Measurements from ENCODE around the gene APOA1.
A peak's percentile ranks its signal among the peaks of the same experiment; 100 is the strongest.

The APOA1 gene

DNA sequence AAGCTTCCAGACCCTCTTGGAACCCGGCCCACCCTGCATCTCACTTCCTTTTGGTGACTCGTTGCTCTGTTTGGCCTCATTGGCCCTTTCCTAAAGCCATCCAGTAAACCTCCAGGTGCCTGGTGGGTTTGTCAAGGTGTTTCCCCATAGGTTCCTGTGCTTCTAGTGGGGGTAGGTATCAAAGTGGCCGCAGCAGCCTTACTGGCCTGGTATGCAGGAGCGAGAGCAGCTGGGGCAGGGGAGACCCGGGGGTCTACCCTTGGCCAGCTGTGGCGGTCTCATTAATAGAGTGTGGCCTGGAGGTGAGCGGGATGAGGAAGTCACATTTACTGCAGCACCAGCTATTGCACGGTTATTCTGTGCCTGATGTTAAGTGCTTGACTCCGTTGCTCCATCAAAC lies 18.4 kb downstream of the APOA1 start:
- Histone ChIP-seq H3K4me3 (ENCODE audit: low read depth in 1 of 2, low read length in 2 of 2) (no peak overlapping the region), H3K36me3 (ENCODE audit: insufficient read depth, low read length) (no peaks in the 10 kb centered on the region), H3K4me1 (ENCODE audit: insufficient read depth, low read length) (no peaks in the 10 kb centered on the region), H3K79me2 (ENCODE audit: insufficient read depth, low read length) (no peaks in the 10 kb centered on the region), H3K27me3 (ENCODE audit: insufficient read depth, low read length, poor library complexity) (peaks cover 3% of the 10 kb centered on the region), H3K9ac (ENCODE audit: low read depth, low read length) (no peak overlapping the region), H3K9me3 (ENCODE audit: insufficient read depth, low read length, severe bottlenecking) (no peaks in the 10 kb centered on the region), H3K27ac (ENCODE audit: low read length) (no peak overlapping the region), H4K20me1 (ENCODE audit: insufficient read depth, low read length) (no peaks in the 10 kb centered on the region), H3K4me2 (ENCODE audit: insufficient read depth, low read length) (no peak overlapping the region), H2AFZ (ENCODE audit: low read depth, low read length) (no peak overlapping the region)
- no peak for TF ChIP-seq CTCF (IDR thresholded peaks at IDR 0.05; ENCODE audit: borderline replicate concordance, extremely low read depth, low read length, poor library complexity, severe bottlenecking)
- TF ChIP-seq EZH2 (IDR thresholded peaks at IDR 0.05; ENCODE audit: borderline replicate concordance, low read depth, low read length, severe bottlenecking) = no peak
- DNase-seq (no peak), ATAC-seq (ENCODE audit: insufficient read depth, low read depth) (no peak)

GRCh38 chr11:116814502-116814901 lies 22.9 kb downstream of the APOA1 start:
- Histone ChIP-seq H3K36me3 (ENCODE audit: insufficient read depth, low read length) (no peaks in the 10 kb centered on the region), H3K9ac (ENCODE audit: low read depth, low read length) (no peak overlapping the region), H3K4me1 (ENCODE audit: insufficient read depth, low read length) (no peaks in the 10 kb centered on the region), H3K4me2 (ENCODE audit: insufficient read depth, low read length) (no peak overlapping the region), H3K27ac (ENCODE audit: low read length) (no peak overlapping the region), H3K9me3 (ENCODE audit: insufficient read depth, low read length, severe bottlenecking) (no peaks in the 10 kb centered on the region), H3K27me3 (ENCODE audit: insufficient read depth, low read length, poor library complexity) (peaks cover 3% of the 10 kb centered on the region), H3K4me3 (ENCODE audit: low read depth in 1 of 2, low read length in 2 of 2) (no peak overlapping the region), H2AFZ (ENCODE audit: low read depth, low read length) (no peak overlapping the region), H3K79me2 (ENCODE audit: insufficient read depth, low read length) (no peaks in the 10 kb centered on the region), H4K20me1 (ENCODE audit: insufficient read depth, low read length) (no peaks in the 10 kb centered on the region)
- no peak for DNase-seq
- ATAC-seq (ENCODE audit: insufficient read depth, low read depth) = no peak
- TF ChIP-seq EZH2 (IDR thresholded peaks at IDR 0.05; ENCODE audit: borderline replicate concordance, low read depth, low read length, severe bottlenecking) = no peak
- no peak for TF ChIP-seq CTCF (IDR thresholded peaks at IDR 0.05; ENCODE audit: borderline replicate concordance, extremely low read depth, low read length, poor library complexity, severe bottlenecking)

DNA sequence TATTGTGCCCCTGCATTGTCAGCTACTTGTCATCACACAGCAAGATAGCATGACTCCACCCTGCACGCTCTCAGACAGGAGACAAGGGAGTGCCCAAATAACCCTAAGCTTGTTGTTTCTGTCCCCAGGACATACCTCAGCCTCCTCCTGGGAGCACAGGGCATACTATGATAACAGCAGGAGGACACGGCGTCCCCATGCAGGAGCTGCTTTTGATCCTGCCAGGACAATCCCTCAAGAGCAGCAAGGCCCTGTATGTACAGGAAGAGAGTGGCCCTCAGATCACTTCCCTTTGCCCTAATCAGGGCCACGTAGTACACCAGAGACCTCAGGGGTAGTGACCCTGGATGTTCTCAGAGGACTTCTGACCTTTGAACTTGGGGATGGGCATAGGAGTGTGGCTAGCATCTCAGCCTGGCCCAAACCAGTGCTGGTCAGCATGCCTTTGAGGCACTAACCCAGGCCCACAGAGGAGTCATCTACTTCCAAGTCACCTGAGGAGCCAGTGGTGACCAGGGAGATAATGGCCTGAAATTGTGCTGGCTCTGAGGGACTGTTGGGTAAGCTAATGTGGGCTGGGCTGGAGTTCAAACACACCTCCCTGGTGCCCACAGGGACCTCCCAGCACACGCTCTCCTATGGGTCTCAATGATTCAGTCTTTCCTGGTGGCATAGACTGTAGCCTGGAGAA lies 23.5 kb downstream of the APOA1 start:
- H3K36me3 ChIP-seq (ENCODE audit: insufficient read depth, low read length) = no peaks in the 10 kb centered on the region
- H3K27me3 ChIP-seq (ENCODE audit: insufficient read depth, low read length, poor library complexity) = peaks cover 3% of the 10 kb centered on the region
- H3K27ac ChIP-seq (ENCODE audit: low read length) = no peak overlapping the region
- no peaks in the 10 kb centered on the region for H3K79me2 ChIP-seq (ENCODE audit: insufficient read depth, low read length)
- H3K4me3 ChIP-seq (ENCODE audit: low read depth in 1 of 2, low read length in 2 of 2) = no peak overlapping the region
- H3K4me1 ChIP-seq (ENCODE audit: insufficient read depth, low read length) = no peaks in the 10 kb centered on the region
- H3K9ac ChIP-seq (ENCODE audit: low read depth, low read length) = no peak overlapping the region
- TF ChIP-seq CTCF (IDR thresholded peaks at IDR 0.05; ENCODE audit: borderline replicate concordance, extremely low read depth, low read length, poor library complexity, severe bottlenecking) = no peak
- TF ChIP-seq EZH2 (IDR thresholded peaks at IDR 0.05; ENCODE audit: borderline replicate concordance, low read depth, low read length, severe bottlenecking) = no peak
- H3K9me3 ChIP-seq (ENCODE audit: insufficient read depth, low read length, severe bottlenecking) = no peaks in the 10 kb centered on the region
- H2AFZ ChIP-seq (ENCODE audit: low read depth, low read length) = 0 out of 2 replicates have a peak overlapping the region, but pooled peaks have one; percentile 25
- no peak overlapping the region for H3K4me2 ChIP-seq (ENCODE audit: insufficient read depth, low read length)
- DNase-seq (no peak), ATAC-seq (ENCODE audit: insufficient read depth, low read depth) (no peak)
- no peaks in the 10 kb centered on the region for H4K20me1 ChIP-seq (ENCODE audit: insufficient read depth, low read length)
